Activated CD4-positive, CD25-positive, alpha-beta regulatory T cell (primary cell): ENCODE data around the gene FGFR3.
"Not testable (repeated sequence)": the region's sequence is repeated elsewhere in the genome, so short reads cannot be mapped to it uniquely, and the experiment has no call there.

Experiments
- DNase-seq, 4 experiments: peaks; one replicate each; lab custom pipeline; 2025; lab: John Stamatoyannopoulos, UW

The FGFR3 gene

GRCh38 chr4:1819284-1819683 is 26.2 kb downstream of the FGFR3 start:
- DNase-seq = no peak

GRCh38 chr4:1819816-1820215 is 26.7 kb downstream of the FGFR3 start:
- DNase-seq = no peak

GRCh38 chr4:1821679-1822567 is 28.8 kb downstream of the FGFR3 start:
- no peak for DNase-seq

GRCh38 chr4:1822568-1823544 is 29.8 kb downstream of the FGFR3 start:
- no peak for DNase-seq

GRCh38 chr4:1823545-1823932 is 30.4 kb downstream of the FGFR3 start:
- DNase-seq = no peak

GRCh38 chr4:1824746-1825145 is 31.7 kb downstream of the FGFR3 start:
- no peak for DNase-seq

- DNase-seq = no peak
These were observed 32.2 kb downstream of the FGFR3 start for GRCh38 chr4:1825326-1825725.

GRCh38 chr4:1826531-1827350 is 33.6 kb downstream of the FGFR3 start:
- DNase-seq = no peak

- no peak for DNase-seq
These were observed 37.1 kb downstream of the FGFR3 start for GRCh38 chr4:1830234-1830633.

GRCh38 chr4:1830642-1831228 is 37.6 kb downstream of the FGFR3 start:
- no peak for DNase-seq

- no peak for DNase-seq
These were observed 38.2 kb downstream of the FGFR3 start for GRCh38 chr4:1831331-1831730.

GRCh38 chr4:1832690-1833089 is 39.6 kb downstream of the FGFR3 start:
- DNase-seq = no peak

- no peak for DNase-seq
These were observed 40.4 kb downstream of the FGFR3 start for GRCh38 chr4:1833307-1834046.

- no peak for DNase-seq
These were observed 41.1 kb downstream of the FGFR3 start for GRCh38 chr4:1834047-1834775.

GRCh38 chr4:1835836-1836235 is 42.7 kb downstream of the FGFR3 start:
- DNase-seq = not testable (repeated sequence)

- DNase-seq = no peak
These were observed 43.6 kb downstream of the FGFR3 start for GRCh38 chr4:1836650-1837049.

GRCh38 chr4:1837069-1837468 is 44.0 kb downstream of the FGFR3 start:
- no peak for DNase-seq

- DNase-seq = no peak
These were observed 46.2 kb downstream of the FGFR3 start for GRCh38 chr4:1839282-1839681.

- no peak for DNase-seq
These were observed 48.3 kb downstream of the FGFR3 start for GRCh38 chr4:1841201-1841886.

- no peak for DNase-seq
These were observed 48.8 kb downstream of the FGFR3 start for GRCh38 chr4:1841887-1842210.
